Activated naive CD4-positive, alpha-beta T cell treated with anti-CD3 and anti-CD28 coated beads for 36 hours (primary cell): ENCODE data around the gene GFOD1. TPM values are rescaled to one million over a fixed set of nuclear protein-coding genes. Genes with fewer than 3 reads are reported as not detected.
"Not testable (repeated sequence)": the region's sequence is repeated elsewhere in the genome, so short reads cannot be mapped to it uniquely, and the experiment has no call there.

Source experiments
- CTCF ChIA-PET: fragments of 350-600 bp; sonication (Branson Sonifier 250); formaldehyde crosslinking; loops from one replicate; lab custom pipeline; 2021; ENCODE audit warnings: antibody characterized with exemption; lab: Charles Lee
- DNase-seq: peaks from one replicate; pipeline ENCODE4 v3.0.0-alpha.2; 2020
- H3K27ac Mint-ChIP-seq: one replicate; pipeline ENCODE4 v1.8.0; 2021; ENCODE audit warnings: mild to moderate bottlenecking, mixed read lengths
- H3K27me3 Mint-ChIP-seq: one replicate; pipeline ENCODE4 v1.8.0; 2021; ENCODE audit warnings: low read depth, mixed read lengths
- H3K36me3 Mint-ChIP-seq: one replicate; pipeline ENCODE4 v1.8.0; 2021; ENCODE audit warnings: low read depth, mixed read lengths
- H3K4me1 Mint-ChIP-seq: one replicate; pipeline ENCODE4 v1.8.0; 2021; ENCODE audit warnings: low read depth, mixed read lengths
- H3K4me3 Mint-ChIP-seq: one replicate; pipeline ENCODE4 v1.8.0; 2021; ENCODE audit warnings: mild to moderate bottlenecking, moderate library complexity, mixed read lengths
- H3K9me3 Mint-ChIP-seq: one replicate; pipeline ENCODE4 v1.8.0; 2021; ENCODE audit warnings: mixed read lengths
- intact Hi-C: fragments of 100-400 bp; cut with micrococcal nuclease; formaldehyde crosslinking; loops from one replicate; pipeline ENCODE4 v1.15.1; 2023
- total RNA-seq, 2 experiments: library from RNA; stranded (reverse); gene quantifications; one replicate each; pipeline ENCODE4 v1.2.3, GENCODE V29; 2021

GFOD1 gene
- total RNA-seq, 2 experiments from 2014 or later: 3.7 to 4.2 TPM

GRCh38 chr6:13326031-13326586 lies 161.3 kb downstream of the GFOD1 start:
- intact Hi-C loops: loop anchor here (5.0 kb wide), 1 partner anchor 314 kb away; no protein-coding TSS in a partner anchor
- CTCF ChIA-PET, DNase-seq, H3K9me3 Mint-ChIP-seq, H3K27me3 Mint-ChIP-seq, H3K27ac Mint-ChIP-seq, H3K4me3 Mint-ChIP-seq: not testable (repeated sequence)
- Mint-ChIP-seq H3K36me3 (peaks cover 25% of the 10 kb centered on the region), H3K4me1 (peaks cover 18% of the 10 kb centered on the region)

- intact Hi-C loops: no loop called here
Observed at GRCh38 chr6:13319891-13320564, 167.4 kb downstream of the GFOD1 start.

GRCh38 chr6:13318821-13319220 lies 168.6 kb downstream of the GFOD1 start:
- DNase-seq: no peak
- CTCF ChIA-PET: no interaction called here
- no peak overlapping the region for H3K4me3 Mint-ChIP-seq
- no peaks in the 10 kb centered on the region for H3K9me3 Mint-ChIP-seq
- no peaks in the 10 kb centered on the region for H3K27me3 Mint-ChIP-seq
- intact Hi-C loops: no loop called here
- peaks cover 47% of the 10 kb centered on the region for H3K36me3 Mint-ChIP-seq
- no peaks in the 10 kb centered on the region for H3K4me1 Mint-ChIP-seq
- H3K27ac Mint-ChIP-seq: no peak overlapping the region

More at GRCh38 chr6:13319891-13320564, 167.4 kb downstream of the GFOD1 start:
- H3K4me1 Mint-ChIP-seq: no peaks in the 10 kb centered on the region
- CTCF ChIA-PET: interaction anchor here (0.7 kb wide), 1 partner anchor 11 kb away, joined by 3 read pairs; no protein-coding TSS in a partner anchor
- H3K36me3 Mint-ChIP-seq: peaks cover 55% of the 10 kb centered on the region
- no peaks in the 10 kb centered on the region for H3K27me3 Mint-ChIP-seq
- no peaks in the 10 kb centered on the region for H3K9me3 Mint-ChIP-seq
- H3K27ac Mint-ChIP-seq: no peak overlapping the region
- no peak for DNase-seq
- no peak overlapping the region for H3K4me3 Mint-ChIP-seq

GRCh38 chr6:13315896-13316295 lies 171.5 kb downstream of the GFOD1 start:
- Mint-ChIP-seq H3K4me1 (no peaks in the 10 kb centered on the region), H3K27ac (no peak overlapping the region), H3K4me3 (no peak overlapping the region), H3K36me3 (peaks cover 42% of the 10 kb centered on the region), H3K27me3 (no peaks in the 10 kb centered on the region), H3K9me3 (no peaks in the 10 kb centered on the region)
- intact Hi-C loops: no loop called here
- CTCF ChIA-PET: no interaction called here
- DNase-seq: no peak

- Mint-ChIP-seq H3K27ac (no peak overlapping the region), H3K36me3 (peaks cover 37% of the 10 kb centered on the region)
- intact Hi-C loops: no loop called here
Observed at GRCh38 chr6:13314806-13315205, 172.6 kb downstream of the GFOD1 start.

GRCh38 chr6:13311155-13311554 lies 176.2 kb downstream of the GFOD1 start:
- peaks cover 12% of the 10 kb centered on the region for H3K4me1 Mint-ChIP-seq
- no peak overlapping the region for H3K4me3 Mint-ChIP-seq
- no peaks in the 10 kb centered on the region for H3K27me3 Mint-ChIP-seq
- no peak overlapping the region for H3K27ac Mint-ChIP-seq
- peaks cover 31% of the 10 kb centered on the region for H3K36me3 Mint-ChIP-seq
- DNase-seq: no peak
- no peaks in the 10 kb centered on the region for H3K9me3 Mint-ChIP-seq
- CTCF ChIA-PET: interaction anchor here (0.6 kb wide), 1 partner anchor 399 kb away, joined by 3 read pairs; no protein-coding TSS in a partner anchor
- intact Hi-C loops: no loop called here

More at GRCh38 chr6:13314806-13315205, 172.6 kb downstream of the GFOD1 start:
- no peak overlapping the region for H3K4me3 Mint-ChIP-seq
- DNase-seq: no peak
- H3K4me1 Mint-ChIP-seq: no peaks in the 10 kb centered on the region
- no peaks in the 10 kb centered on the region for H3K27me3 Mint-ChIP-seq
- no peaks in the 10 kb centered on the region for H3K9me3 Mint-ChIP-seq
- CTCF ChIA-PET: no interaction called here

- CTCF ChIA-PET: interaction anchor here (1.0 kb wide), 1 partner anchor 19 kb away, joined by 3 read pairs; no protein-coding TSS in a partner anchor
- Mint-ChIP-seq H3K4me1 (peaks cover 28% of the 10 kb centered on the region), H3K36me3 (peaks cover 32% of the 10 kb centered on the region), H3K27ac (no peak overlapping the region), H3K9me3 (peaks cover under 1% of the 10 kb centered on the region), H3K4me3 (no peak overlapping the region), H3K27me3 (no peaks in the 10 kb centered on the region)
- DNase-seq: no peak
- intact Hi-C loops: no loop called here
Observed at GRCh38 chr6:13308332-13308731, 179.1 kb downstream of the GFOD1 start.

Other genes starting within 250 kb of the GFOD1 start
- gene TBC1D7, start 159.1 kb downstream of the GFOD1 start, total RNA-seq: 10 to 100 TPM; 25.4 to 27.1 TPM
- 1 to 10 TPM; 9.3 to 9.8 TPM for gene SIRT5, start 87.0 kb upstream of the GFOD1 start, total RNA-seq
- gene NOL7, start 127.7 kb upstream of the GFOD1 start, total RNA-seq: 10 to 100 TPM; 79.5 to 80.8 TPM
- 10 to 100 TPM; 61.2 to 62.9 TPM for gene RANBP9, start 224.2 kb upstream of the GFOD1 start, total RNA-seq